Activated naive CD4-positive, alpha-beta T cell treated with anti-CD3 and anti-CD28 coated beads, Interleukin-2, amount 50 U/mL, for 72 hours (primary cell): ENCODE results near the gene CALCB. TPM values are rescaled to one million over a fixed set of nuclear protein-coding genes. Genes with fewer than 3 reads are reported as not detected.

Experiments used
- ATAC-seq, 2 donors: fragments of 150-1000 bp; cut with Tn5 transposase; 2 replicates each; pipeline ENCODE4 v1.10.0; 2021; ENCODE audit warnings: mild to moderate bottlenecking in 2 of 2, moderate library complexity in 2 of 2
- DNase-seq, 2 donors: peaks; one replicate each; pipeline ENCODE4 v3.0.0; 2021 to 2022; ENCODE audit warnings: low spot score in 2 of 2
- H3K27ac Mint-ChIP-seq, 2 donors: one replicate each; pipeline ENCODE4 v1.8.0; 2022; ENCODE audit warnings: mild to moderate bottlenecking in 2 of 2, mixed read lengths in 2 of 2
- H3K36me3 Mint-ChIP-seq, 2 donors: one replicate each; pipeline ENCODE4 v1.8.0; 2022; ENCODE audit warnings: mixed read lengths in 2 of 2
- H3K9me3 Mint-ChIP-seq, 2 donors: one replicate each; pipeline ENCODE4 v1.8.0; 2022; ENCODE audit warnings: mixed read lengths in 2 of 2
- total RNA-seq, 2 donors: library from RNA; stranded (reverse); gene quantifications; one replicate each; pipeline ENCODE4 v1.2.3, GENCODE V29; 2022

The CALCB gene
- total RNA-seq, 2 donors from 2014 or later: 0.75 to 3.6 TPM

GRCh38 chr11:15107730-15108515 is 34.5 kb downstream of the CALCB start:
- ATAC-seq: no peak
- H3K27ac Mint-ChIP-seq: no peak overlapping the region
- no peaks in the 10 kb centered on the region for H3K36me3 Mint-ChIP-seq
- H3K9me3 Mint-ChIP-seq: peaks cover 0 to 6% of the 10 kb centered on the region in 2 donors
- DNase-seq: no peak

- Mint-ChIP-seq H3K27ac (no peak overlapping the region), H3K9me3 (peaks cover 0 to 1% of the 10 kb centered on the region in 2 donors), H3K36me3 (peaks cover 0 to 4% of the 10 kb centered on the region in 2 donors)
- DNase-seq (no peak), ATAC-seq (no peak)
Observed at GRCh38 chr11:15108592-15109130, 35.3 kb downstream of the CALCB start.

- H3K27ac Mint-ChIP-seq: peak overlapping the region in 1 of 2 donors; percentile 34
- peaks cover 0 to 6% of the 10 kb centered on the region in 2 donors for H3K36me3 Mint-ChIP-seq
- DNase-seq (no peak), ATAC-seq (no peak)
- no peaks in the 10 kb centered on the region for H3K9me3 Mint-ChIP-seq
Observed at GRCh38 chr11:15109602-15110001, 36.2 kb downstream of the CALCB start.

GRCh38 chr11:15111215-15111614 is 37.8 kb downstream of the CALCB start:
- no peak overlapping the region for H3K27ac Mint-ChIP-seq
- peaks cover 0 to 6% of the 10 kb centered on the region in 2 donors for H3K36me3 Mint-ChIP-seq
- ATAC-seq (no peak), DNase-seq (no peak)
- H3K9me3 Mint-ChIP-seq: no peaks in the 10 kb centered on the region

- Mint-ChIP-seq H3K9me3 (no peaks in the 10 kb centered on the region), H3K27ac (peak overlapping the region in 1 of 2 donors; percentile 41), H3K36me3 (peaks cover 0 to 6% of the 10 kb centered on the region in 2 donors)
- no peak for ATAC-seq
- DNase-seq: no peak
Observed at GRCh38 chr11:15112131-15112541, 38.7 kb downstream of the CALCB start.

GRCh38 chr11:15113381-15113780 is 40.0 kb downstream of the CALCB start:
- ATAC-seq (peak; percentile 41 to 47), DNase-seq (no peak)
- no peaks in the 10 kb centered on the region for H3K9me3 Mint-ChIP-seq
- H3K27ac Mint-ChIP-seq: no peak overlapping the region
- peaks cover 0 to 6% of the 10 kb centered on the region in 2 donors for H3K36me3 Mint-ChIP-seq

- Mint-ChIP-seq H3K36me3 (peaks cover 0 to 6% of the 10 kb centered on the region in 2 donors), H3K9me3 (no peaks in the 10 kb centered on the region), H3K27ac (no peak within 1 kb of the TSS)
- DNase-seq (no peak), ATAC-seq (no peak)
Observed at GRCh38 chr11:15114501-15115475, 41.4 kb downstream of the CALCB start, which contains the start of gene INSC. TSS of gene INSC (plus strand) at chr11:15114923. CDS start at chr11:15149175, 34,252 bp downstream.

GRCh38 chr11:15115686-15116085 is 42.3 kb downstream of the CALCB start:
- Mint-ChIP-seq H3K27ac (no peak overlapping the region), H3K36me3 (peaks cover 0 to 6% of the 10 kb centered on the region in 2 donors), H3K9me3 (no peaks in the 10 kb centered on the region)
- ATAC-seq (no peak), DNase-seq (no peak)

GRCh38 chr11:15117751-15118150 is 44.4 kb downstream of the CALCB start:
- ATAC-seq (no peak), DNase-seq (no peak)
- Mint-ChIP-seq H3K36me3 (peaks cover 0 to 6% of the 10 kb centered on the region in 2 donors), H3K27ac (no peak overlapping the region), H3K9me3 (no peaks in the 10 kb centered on the region)

- no peaks in the 10 kb centered on the region for H3K9me3 Mint-ChIP-seq
- peak in 1 of 2 donors; percentile 21 for DNase-seq
- no peak overlapping the region for H3K27ac Mint-ChIP-seq
- peaks cover 0 to 4% of the 10 kb centered on the region in 2 donors for H3K36me3 Mint-ChIP-seq
- ATAC-seq: peak; percentile 92 to 96
Observed at GRCh38 chr11:15118431-15118830, 45.0 kb downstream of the CALCB start.

- no peak for DNase-seq
Observed at GRCh38 chr11:15119352-15119751, 46.0 kb downstream of the CALCB start.

GRCh38 chr11:15119826-15120225 is 46.4 kb downstream of the CALCB start:
- DNase-seq (no peak), ATAC-seq (no peak)
- no peaks in the 10 kb centered on the region for H3K36me3 Mint-ChIP-seq
- H3K9me3 Mint-ChIP-seq: no peaks in the 10 kb centered on the region
- H3K27ac Mint-ChIP-seq: no peak overlapping the region

More at GRCh38 chr11:15119352-15119751, 46.0 kb downstream of the CALCB start:
- H3K36me3 Mint-ChIP-seq: no peaks in the 10 kb centered on the region
- ATAC-seq: no peak
- H3K27ac Mint-ChIP-seq: no peak overlapping the region
- no peaks in the 10 kb centered on the region for H3K9me3 Mint-ChIP-seq

GRCh38 chr11:15123849-15124248 is 50.5 kb downstream of the CALCB start:
- ATAC-seq: no peak
- no peak overlapping the region for H3K27ac Mint-ChIP-seq
- no peaks in the 10 kb centered on the region for H3K9me3 Mint-ChIP-seq
- no peak for DNase-seq
- H3K36me3 Mint-ChIP-seq: no peaks in the 10 kb centered on the region

GRCh38 chr11:15124528-15124927 is 51.1 kb downstream of the CALCB start:
- H3K27ac Mint-ChIP-seq: no peak overlapping the region
- no peak for ATAC-seq
- no peaks in the 10 kb centered on the region for H3K36me3 Mint-ChIP-seq
- no peaks in the 10 kb centered on the region for H3K9me3 Mint-ChIP-seq
- DNase-seq: no peak

- ATAC-seq (no peak), DNase-seq (no peak)
- no peak overlapping the region for H3K27ac Mint-ChIP-seq
- no peaks in the 10 kb centered on the region for H3K9me3 Mint-ChIP-seq
- no peaks in the 10 kb centered on the region for H3K36me3 Mint-ChIP-seq
Observed at GRCh38 chr11:15127341-15127740, 53.9 kb downstream of the CALCB start.
